Stimulated activated CD8-positive, alpha-beta memory T cell treated with anti-CD3 and anti-CD28 coated beads, Interleukin-7, amount 100 ng/mL, for 1 hour (primary cell): ENCODE data around the gene INTS15.
"Not testable (repeated sequence)": the region's sequence is repeated elsewhere in the genome, so short reads cannot be mapped to it uniquely, and the experiment has no call there.

Experiments used
- DNase-seq, 2 donors: peaks; one replicate each; pipeline ENCODE4 v3.0.0-alpha.2; 2020; ENCODE audit warnings: low read depth in 2 of 2

INTS15 gene

GRCh38 chr7:6589829-6590644, at the start of gene INTS15:
TSS of gene INTS15 (plus strand) at chr7:6590021. CDS start at chr7:6590284, 263 bp downstream.
- DNase-seq = peak; percentile 56 to 60

GRCh38 chr7:6542368-6542767, 47.5 kb upstream of the INTS15 start:
- no peak for DNase-seq

DNA sequence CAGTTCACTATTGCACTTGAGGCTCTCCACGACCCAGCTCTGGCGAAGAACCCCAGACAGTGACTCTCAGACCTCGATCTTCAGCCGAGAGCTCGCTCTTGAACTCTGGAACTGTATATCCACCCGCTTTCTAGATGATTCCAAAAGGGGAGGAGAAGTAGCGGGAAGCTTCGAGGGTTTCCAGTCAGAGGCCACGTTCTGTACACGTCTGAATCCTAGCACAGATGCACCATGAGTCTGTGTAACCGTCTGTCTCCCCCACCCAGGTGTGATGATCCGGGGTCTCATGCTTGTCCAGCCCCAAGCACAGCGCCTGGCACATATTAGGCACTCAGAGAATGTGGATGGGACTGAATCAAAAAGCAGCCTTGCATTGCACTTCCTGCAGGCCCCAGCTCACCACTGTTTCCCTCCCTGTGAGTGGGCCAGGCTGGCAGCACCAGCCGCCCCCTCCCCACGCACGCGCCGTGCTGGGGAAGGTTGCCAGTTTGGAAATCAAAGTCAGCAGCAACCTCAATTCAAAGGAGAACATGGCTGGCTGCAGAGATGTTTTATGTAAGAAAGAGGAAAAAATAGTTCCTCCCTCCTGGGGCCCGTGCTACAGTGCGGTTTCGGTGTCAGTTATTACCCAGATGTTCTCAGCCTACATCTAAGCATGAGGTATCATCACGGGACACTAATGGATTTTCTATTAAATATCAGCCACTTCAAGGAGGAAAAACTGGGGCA, 44.3 kb upstream of the INTS15 start:
- DNase-seq = no peak

DNA sequence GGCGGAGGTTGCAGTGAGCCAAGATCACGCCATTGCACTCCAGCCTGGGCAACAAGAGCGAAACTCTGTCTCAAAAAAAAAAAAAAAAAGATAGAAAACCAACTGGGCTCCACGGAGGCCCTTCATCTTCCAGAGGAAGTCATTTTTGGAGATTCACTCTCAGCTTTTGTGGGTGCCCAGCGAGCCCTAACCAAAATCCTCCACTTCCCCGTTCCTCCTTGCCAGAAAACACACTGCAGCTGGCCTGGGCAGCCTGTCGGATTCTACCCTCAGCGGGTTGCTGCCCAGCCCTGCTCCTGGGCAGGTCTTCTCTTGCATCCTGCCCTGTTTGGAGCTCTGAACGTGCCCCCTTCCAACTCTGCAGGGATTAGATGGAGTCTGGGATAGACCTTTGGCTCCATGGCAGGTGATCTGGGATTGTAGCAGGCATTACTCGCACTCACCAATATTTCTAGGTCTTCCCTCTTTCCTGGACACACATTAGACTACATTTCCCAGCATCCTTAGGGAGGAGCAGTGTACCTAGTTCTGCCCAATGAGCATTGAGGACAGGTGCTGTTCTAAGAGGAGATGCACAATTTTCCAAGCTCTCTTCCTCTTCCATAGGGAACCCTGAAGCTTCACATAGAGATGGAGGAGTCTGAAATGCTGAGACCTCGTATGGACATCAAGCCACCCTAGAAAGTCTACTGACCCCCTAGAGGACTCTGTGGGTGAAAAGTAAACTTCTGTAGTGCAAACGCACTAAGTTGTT, 43.1 kb upstream of the INTS15 start:
- DNase-seq = no peak

GRCh38 chr7:6547400-6547799, 42.4 kb upstream of the INTS15 start:
- no peak for DNase-seq

- no peak for DNase-seq
Observed at GRCh38 chr7:6551016-6551511, 38.8 kb upstream of the INTS15 start, which contains the start of gene GRID2IP. TSS of gene GRID2IP (minus strand) at chr7:6551461. CDS start at chr7:6551436, 25 bp downstream.

DNA sequence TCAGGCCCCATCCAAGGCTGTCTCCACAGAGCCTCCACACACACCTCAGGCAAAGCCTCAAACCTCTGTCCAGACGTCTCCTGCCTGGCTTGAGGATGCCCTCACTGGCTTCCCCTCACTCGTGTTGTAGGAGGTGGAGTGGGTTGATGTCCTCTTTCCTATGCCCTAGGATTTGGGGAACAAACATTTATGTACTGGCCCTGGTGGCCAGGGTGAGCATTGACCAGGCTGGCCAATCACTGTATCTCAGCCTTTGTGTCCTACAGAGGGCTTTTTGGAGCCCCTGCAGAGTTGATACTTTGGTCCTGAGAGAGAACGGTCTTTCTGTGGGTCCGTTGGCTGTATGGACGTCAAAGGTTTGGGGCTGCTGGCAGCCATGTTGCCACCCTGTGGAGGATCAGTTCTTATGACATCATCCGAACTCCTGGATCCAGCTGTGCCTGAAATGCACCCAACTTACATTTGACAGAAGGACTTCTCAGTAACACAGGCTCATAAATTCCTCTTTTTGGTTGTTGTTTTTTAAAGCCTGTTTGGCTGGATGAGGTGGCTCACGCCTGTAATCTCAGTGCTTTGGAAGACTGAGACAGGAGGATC, 36.3 kb upstream of the INTS15 start:
- no peak for DNase-seq

- no peak for DNase-seq
Observed at GRCh38 chr7:6554848-6555247, 35.0 kb upstream of the INTS15 start.

DNA sequence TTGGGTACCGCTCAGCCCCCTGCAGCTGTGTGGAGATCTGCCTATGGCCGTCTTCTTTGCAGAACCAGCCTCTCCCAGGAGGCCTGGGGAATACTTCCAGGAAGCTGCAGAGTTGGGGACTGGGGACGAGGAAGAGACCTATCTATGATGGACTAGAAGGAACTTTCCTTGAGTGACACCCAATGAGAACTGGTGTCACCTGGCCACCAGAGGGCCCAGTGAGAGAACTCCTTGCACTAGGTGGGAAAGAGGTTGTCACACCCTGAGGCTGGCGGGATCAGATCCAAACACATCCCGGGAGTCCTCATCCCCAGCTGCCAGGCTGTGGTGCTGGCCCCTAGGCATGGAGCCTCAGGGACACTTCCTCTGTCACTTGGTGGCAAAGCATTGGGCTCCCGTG, 33.6 kb upstream of the INTS15 start:
- DNase-seq = no peak

DNA sequence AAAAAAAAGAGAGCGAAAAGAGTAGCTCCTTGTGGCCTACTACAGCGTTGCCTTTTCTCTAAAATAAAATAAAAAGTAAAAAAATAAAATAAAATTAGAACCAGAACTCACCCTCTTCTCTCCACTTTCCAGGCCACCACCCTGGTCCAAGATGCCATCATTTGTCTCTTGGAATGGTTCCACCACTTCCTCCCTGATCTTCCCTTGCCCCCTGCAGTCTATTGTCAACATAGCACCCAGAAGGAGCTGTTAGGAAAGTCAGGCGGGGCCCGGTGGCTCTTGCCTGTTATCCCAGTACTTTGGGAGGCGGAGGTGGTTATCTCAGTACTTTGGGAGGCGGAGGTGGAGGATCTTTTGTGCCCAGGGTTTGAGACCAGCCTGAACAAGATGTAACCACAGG, 31.0 kb upstream of the INTS15 start:
- no peak for DNase-seq

DNA sequence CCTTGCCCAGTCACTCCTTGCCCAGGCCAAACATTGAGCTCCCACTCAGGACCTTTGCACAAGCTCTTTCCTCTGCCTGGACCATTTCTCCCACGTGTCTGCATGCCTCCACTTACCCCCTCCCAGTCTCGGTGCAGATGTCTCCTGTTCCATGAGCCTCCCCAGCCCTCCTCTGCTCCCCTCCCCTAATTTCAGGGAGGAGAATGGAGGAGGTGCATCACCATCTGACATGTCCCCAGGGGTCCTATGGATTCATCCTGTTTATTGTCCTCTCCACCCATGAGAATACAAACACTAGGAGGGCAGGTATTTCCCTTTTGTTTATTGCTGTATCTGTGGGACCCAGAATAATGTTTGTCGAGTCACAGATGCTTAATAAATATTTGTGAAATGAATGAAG, 29.9 kb upstream of the INTS15 start:
- DNase-seq = no peak

- no peak for DNase-seq
Observed at GRCh38 chr7:6562106-6562505, 27.7 kb upstream of the INTS15 start.

- no peak for DNase-seq
Observed at GRCh38 chr7:6563936-6564770, 25.7 kb upstream of the INTS15 start.

DNA sequence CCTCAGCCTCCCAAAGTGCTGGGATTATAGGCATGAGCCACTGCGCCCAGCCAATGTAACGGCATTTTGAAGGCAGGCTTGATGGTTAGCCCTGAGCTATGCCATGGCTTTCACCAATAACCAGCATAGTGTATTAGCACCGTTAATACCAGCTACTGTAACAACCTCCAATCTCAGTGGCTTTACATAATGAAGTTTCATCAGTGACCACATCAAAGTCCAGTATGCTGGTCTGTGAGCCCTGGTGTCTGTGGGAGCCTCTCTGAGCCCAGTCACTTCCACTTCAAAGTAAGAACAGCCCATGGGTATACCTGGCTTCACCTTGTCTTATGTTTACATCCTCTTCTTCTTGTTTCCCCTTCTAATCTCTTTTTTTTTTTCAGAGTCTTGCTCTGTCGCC, 24.2 kb upstream of the INTS15 start:
- DNase-seq = no peak

DNA sequence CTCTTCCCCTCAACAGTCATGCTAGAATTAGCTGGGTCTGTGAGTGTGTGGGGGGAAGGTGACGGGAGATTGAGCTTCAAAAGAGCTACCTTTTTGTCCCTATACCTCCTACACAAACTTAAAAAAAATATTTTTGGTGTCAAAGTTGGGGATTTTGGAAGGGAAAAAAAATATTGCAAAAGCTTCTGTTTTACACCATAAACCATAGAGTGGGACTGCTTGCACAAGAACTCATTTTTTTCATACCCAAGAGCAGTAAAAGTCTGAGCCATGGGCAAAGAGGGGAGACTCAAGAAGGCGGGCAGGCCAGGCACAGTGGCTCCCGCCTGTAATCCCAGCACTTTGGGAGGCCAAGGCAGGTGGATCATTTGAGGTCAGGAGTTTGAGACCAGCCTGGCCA, 21.9 kb upstream of the INTS15 start:
- no peak for DNase-seq

GRCh38 chr7:6571160-6571779, 18.6 kb upstream of the INTS15 start:
- DNase-seq = no peak

DNA sequence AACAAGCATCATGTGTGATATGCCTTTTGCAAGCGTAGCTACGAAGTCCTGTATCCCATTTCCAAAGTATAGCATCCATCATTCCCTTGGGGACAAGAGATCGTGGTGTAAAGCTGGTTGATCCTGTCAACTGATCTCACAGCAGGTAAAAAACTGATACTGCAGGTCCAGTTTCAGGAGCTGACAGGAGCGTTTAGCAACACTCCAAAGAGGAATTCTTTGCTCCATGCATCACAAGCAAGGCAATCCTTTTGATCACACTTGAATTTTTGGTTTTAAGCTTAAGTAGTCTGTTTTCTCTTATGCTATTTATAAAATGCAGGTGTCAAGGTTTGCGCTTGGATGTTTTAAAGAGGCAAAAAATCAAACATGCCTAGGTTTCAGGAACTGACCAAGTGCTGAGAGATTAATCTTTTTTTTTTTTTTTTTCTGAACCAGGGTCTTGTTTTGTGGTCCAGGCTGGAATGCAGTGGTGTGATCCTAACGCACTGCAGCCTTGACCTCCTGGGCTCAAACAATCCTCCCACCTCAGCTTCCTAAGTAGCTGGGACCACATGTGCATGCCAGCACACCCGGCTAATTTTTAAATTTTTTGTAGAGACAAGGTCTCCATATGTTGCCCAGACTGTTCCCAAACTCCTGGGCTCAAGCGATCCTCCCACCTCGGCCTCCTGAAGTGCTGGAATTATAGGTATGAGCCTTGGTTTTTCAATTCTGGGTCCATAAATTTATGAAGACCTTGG, 14.4 kb upstream of the INTS15 start:
- no peak for DNase-seq

GRCh38 chr7:6576024-6576866, 13.6 kb upstream of the INTS15 start:
- no peak for DNase-seq

- DNase-seq = not testable (repeated sequence)
Observed at GRCh38 chr7:6576867-6577368, 12.9 kb upstream of the INTS15 start.
